K562 (cell line): Measurements from ENCODE around the gene ZBTB33. TPM values are rescaled to one million over a fixed set of nuclear protein-coding genes. Genes with fewer than 3 reads are reported as not detected.

Experiments used
- ATAC-seq: fragments of 200-7000 bp; cut with Tn5 transposase; 3 replicates; pipeline ENCODE4 v1.9.1; 2020; ENCODE audit warnings: moderate library complexity
- BruUV-seq: library from RNA; stranded (reverse); fragments of 400-500 nt; replicated peaks from 2 replicates; lab custom pipeline; 2021; lab: Mats Ljungman, UMichigan
- CTCF ChIA-PET: fragments of 300-600 bp; formaldehyde crosslinking; extraction: SDS; loops from one replicate; lab custom pipeline; 2021; ENCODE audit warnings: low intra/inter-chr PET ratio; lab: Yijun Ruan, JAX
- POLR2A ChIA-PET: fragments of 300-600, 350-650 bp; sonication (Branson Sonifier 250); formaldehyde crosslinking; extraction: SDS; loops from one replicate; lab custom pipeline; 2021; ENCODE audit warnings: antibody characterized with exemption, inconsistent platforms; lab: Yijun Ruan, JAX
- DNase-seq, 4 experiments: peaks; one replicate each; pipeline versions ENCODE4 v3.0.0 to v3.0.0-alpha.2; 2011 to 2018; ENCODE audit warnings: low spot score in 3 of 4, mixed read lengths in 3 of 4; ENCODE audit errors: extremely low read depth in 1 of 4
- FAIRE-seq: peaks from 2 replicates; lab custom pipeline; 2011; peaks lifted over from hg19 to GRCh38; lab: Jason Lieb, UNC
- H2AFZ ChIP-seq: 2 replicates; pipeline ENCODE4 v1.6.0; 2011; ENCODE audit warnings: low read depth, low read length, control low read depth, inconsistent platforms
- H3K27ac ChIP-seq: fragments of 200-600 bp; 3 replicates; pipeline ENCODE4 v1.8.0; 2011; ENCODE audit warnings: low read depth, mild to moderate bottlenecking, control low read depth, inconsistent platforms, low read length, moderate library complexity, mixed read lengths; ENCODE audit errors: extremely low read depth
- H3K27me3 ChIP-seq, 2 experiments: fragments of 300-600 bp in 1 of 2; 2 replicates in 1 of 2; 3 replicates in 1 of 2; pipeline versions ENCODE4 v1.6.0 to v1.8.0; 2011; ENCODE audit warnings: inconsistent platforms in 2 of 2, low read length in 2 of 2, mild to moderate bottlenecking in 1 of 2, mixed read lengths in 1 of 2, moderate library complexity in 1 of 2; ENCODE audit not compliant: control insufficient read depth in 2 of 2, insufficient read depth in 2 of 2
- H3K36me3 ChIP-seq: fragments of 300-600 bp; 3 replicates; pipeline ENCODE4 v1.8.0; 2011; ENCODE audit warnings: mild to moderate bottlenecking, low read length, inconsistent platforms; ENCODE audit not compliant: control insufficient read depth, insufficient read depth
- H3K4me1 ChIP-seq, 2 experiments: fragments of 200-600 bp in 1 of 2; replicated peaks in 1 of 2; 2 replicates in 1 of 2; 3 replicates in 1 of 2; pipeline versions ENCODE4 v1.5.1 to v1.8.0; 2011; ENCODE audit warnings: inconsistent platforms in 2 of 2, low read length in 2 of 2, mild to moderate bottlenecking in 1 of 2, mixed read lengths in 1 of 2, moderate library complexity in 1 of 2; ENCODE audit not compliant: control insufficient read depth in 2 of 2, insufficient read depth in 2 of 2
- H3K4me2 ChIP-seq: 2 replicates; pipeline ENCODE4 v1.6.1; 2011; ENCODE audit warnings: low read length, control low read depth, inconsistent platforms, mixed read lengths; ENCODE audit not compliant: insufficient read depth
- H3K4me3 ChIP-seq: fragments of 200-600 bp; sonication (generic), shearing (Covaris generic); 2 replicates; pipeline ENCODE4 v1.5.1; 2016; ENCODE audit warnings: control low read depth, inconsistent platforms
- H3K79me2 ChIP-seq: fragments of 200-600 bp; 3 replicates; pipeline ENCODE4 v1.8.0; 2011; ENCODE audit warnings: low read length, inconsistent platforms; ENCODE audit not compliant: control insufficient read depth, insufficient read depth
- H3K9ac ChIP-seq, 2 experiments: 2 replicates each; pipeline versions ENCODE4 v1.6.0 to v1.6.1; 2011; ENCODE audit warnings: low read depth in 2 of 2, low read length in 2 of 2, control low read depth in 1 of 2, inconsistent platforms in 1 of 2, mild to moderate bottlenecking in 1 of 2, mixed read lengths in 1 of 2; ENCODE audit not compliant: insufficient read depth in 1 of 2
- H3K9me1 ChIP-seq: one replicate; pipeline ENCODE4 v1.6.0; 2011; ENCODE audit warnings: inconsistent platforms, mild to moderate bottlenecking, low read length, moderate library complexity; ENCODE audit not compliant: control insufficient read depth, insufficient read depth
- H3K9me3 ChIP-seq: replicated peaks from 2 replicates; pipeline ENCODE4 v1.5.1; 2011; ENCODE audit warnings: low read depth, low read length, inconsistent platforms; ENCODE audit not compliant: control insufficient read depth, insufficient read depth
- H4K20me1 ChIP-seq: replicated peaks from 2 replicates; pipeline ENCODE4 v1.6.1; 2011; ENCODE audit warnings: low read length, inconsistent platforms, mixed read lengths; ENCODE audit not compliant: control insufficient read depth, insufficient read depth
- BRF1 ChIP-seq: IDR thresholded peaks from 3 replicates; pipeline ENCODE4 v1.6.1; 2011; ENCODE audit warnings: borderline replicate concordance, mild to moderate bottlenecking; ENCODE audit not compliant: insufficient read length; ENCODE audit errors: extremely low read depth
- C11orf30 ChIP-seq: fragments of 450-650 bp; IDR thresholded peaks from 2 replicates; pipeline ENCODE4 v1.6.1; 2016; ENCODE audit warnings: low read depth, mild to moderate bottlenecking
- MAFG ChIP-seq: fragments of 450-650 bp; conservative IDR thresholded peaks from 2 replicates; pipeline ENCODE4 v1.6.1; 2016; ENCODE audit warnings: missing genetic modification characterization, missing compliant biosample characterization
- NFE2 ChIP-seq: IDR thresholded peaks from 2 replicates; pipeline ENCODE4 v1.6.1; 2014; ENCODE audit warnings: antibody characterized with exemption, low read depth
- PCBP1 ChIP-seq: fragments of 200-400 bp; formaldehyde crosslinking; IDR thresholded peaks from 2 replicates; pipeline ENCODE4 v1.6.1; 2018; ENCODE audit warnings: mild to moderate bottlenecking, low read depth, low read length; ENCODE audit not compliant: poor library complexity, severe bottlenecking
- TFAM ChIP-seq: fragments of 250-450 bp; sonication (Bioruptor Pico); conservative IDR thresholded peaks from 2 replicates; pipeline ENCODE4 v1.5.0; 2021; ENCODE audit warnings: mild to moderate bottlenecking, moderate library complexity
- ZNF316 ChIP-seq: fragments of 450-650 bp; IDR thresholded peaks from 2 replicates; pipeline ENCODE4 v1.6.1; 2016
- WGBS: fragments of 100-300 bp; shearing (Covaris generic); methylation state at CpG from one replicate; pipeline ENCODE4 v1.1.6; 2016; ENCODE audit warnings: low coverage, mixed read lengths; ENCODE audit not compliant: insufficient coverage; ENCODE audit errors: missing lambda C conversion rate; 5-methylcytosine and 5-hydroxymethylcytosine counted together
- in situ Hi-C: fragments of 300-500 bp; cut with MboI; formaldehyde crosslinking; loops from 4 replicates; pipeline ENCODE4 v1.15.0; 2018; ENCODE audit warnings: inconsistent platforms, mixed read lengths
- intact Hi-C: fragments of 100-400 bp; cut with micrococcal nuclease; formaldehyde crosslinking; loops from 2 replicates; pipeline ENCODE4 v1.14.2; 2022
- polyA plus RNA-seq, 8 experiments: library from polyadenylated mRNA; depleted of rRNA in 4 of 8; stranded (reverse) in 5 of 8; unstranded in 3 of 8; fragments of >200 nt; fragmentation: Nextera tagmentation in 2 of 8; fragmentation: Illumina TruSeq in 1 of 8; extraction: Ambion mirVana in 2 of 8; extraction: Trizol in 1 of 8; gene quantifications; 2 replicates each; pipeline versions ENCODE4 v1.2.1 to v1.2.3, GENCODE V29; 2011 to 2014; ENCODE audit warnings: inconsistent platforms in 1 of 8, missing spikeins in 1 of 8
- total RNA-seq, 7 experiments: library from RNA; depleted of rRNA in 6 of 7; stranded (reverse); fragments of >200 nt in 6 of 7; fragmentation: Illumina TruSeq in 2 of 7; extraction: Trizol in 2 of 7; gene quantifications; 2 replicates each; pipeline versions ENCODE4 v1.2.1 to v1.2.3, GENCODE V29; 2011 to 2021; ENCODE audit warnings: low replicate concordance in 1 of 7

Gene ZBTB33
- total and polyA plus RNA-seq, 9 of the 15 experiments (the other 6 are each of a cell fraction or from before 2014, with no cell fraction given) = 5.6 to 29.8 (median 15.6) TPM

DNA sequence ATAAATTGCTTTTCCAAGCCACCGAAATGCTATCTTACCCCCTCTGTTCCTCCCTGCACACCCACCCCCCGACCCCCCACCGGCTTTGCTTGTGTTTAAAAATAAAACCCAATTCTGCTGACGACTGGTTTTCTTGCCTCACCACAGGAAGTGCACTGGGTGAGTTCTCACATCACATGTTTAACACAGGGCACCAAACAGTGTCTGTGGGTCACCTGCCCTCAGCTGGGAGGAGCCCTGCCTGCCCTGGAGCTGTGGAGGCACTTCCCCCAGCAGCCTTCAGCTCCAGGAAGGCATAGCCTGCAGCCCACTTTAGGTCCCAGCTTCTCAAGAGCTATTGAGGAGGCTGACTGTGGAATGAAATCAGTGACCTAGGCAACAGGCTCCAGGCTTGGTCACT lies 51.8 kb downstream of the ZBTB33 start:
- TF ChIP-seq C11orf30 = peak; percentile 28; the same call in 1 of the 2 replicates
- peak; percentile 63 for TF ChIP-seq ZNF316
- no peak for TF ChIP-seq PCBP1
- Histone ChIP-seq H2AFZ (no peak overlapping the region), H3K9me1 (no peaks in the 10 kb centered on the region), H3K9ac (no peak overlapping the region), H3K27me3 (no peaks in the 10 kb centered on the region), H3K4me1 (peaks cover 0 to 11% of the 10 kb centered on the region in 2 experiments; a peak in 3 of 5 replicates), H3K27ac (no peak overlapping the region), H3K79me2 (no peaks in the 10 kb centered on the region), H3K4me3 (no peak overlapping the region), H4K20me1 (no peaks in the 10 kb centered on the region), H3K36me3 (no peaks in the 10 kb centered on the region), H3K9me3 (no peaks in the 10 kb centered on the region), H3K4me2 (no peak overlapping the region)
- no TSS peak for BruUV-seq
- in situ Hi-C loops (no loop called here), intact Hi-C loops (loop anchor here (5.0 kb wide), 1 partner anchor 50 kb away; the partner anchor contains the start of gene ZBTB33)
- ATAC-seq (no peak), FAIRE-seq (no peak), DNase-seq (no peak)
- ChIA-PET POLR2A (interaction anchor here (1.1 kb wide), 1 partner anchor 18 kb away, joined by 3 read pairs; no protein-coding TSS in a partner anchor), CTCF (no interaction called here)
- 22% methylated on average over 1 of the region's 4 CpGs for WGBS

DNA sequence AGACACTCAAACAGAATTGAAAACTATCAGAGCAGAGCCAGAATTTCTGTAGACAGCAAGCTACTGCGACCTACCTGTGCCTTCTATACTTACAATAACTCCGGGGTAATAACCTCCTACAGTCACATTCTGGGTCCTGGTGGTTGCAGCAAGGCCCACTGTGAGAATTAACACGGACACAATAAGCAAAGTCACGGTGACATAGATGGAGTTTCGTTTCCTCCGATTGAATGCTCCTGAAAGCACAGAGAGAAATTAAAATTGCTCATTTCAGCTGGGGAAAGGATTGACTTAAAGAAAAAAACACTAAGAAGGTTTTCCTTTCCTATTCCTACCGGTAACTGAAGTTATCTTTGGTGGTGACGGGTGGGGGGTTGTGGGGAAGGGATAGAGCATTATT lies 53.6 kb downstream of the ZBTB33 start:
- H3K9me3 ChIP-seq = no peaks in the 10 kb centered on the region
- no peaks in the 10 kb centered on the region for H4K20me1 ChIP-seq
- no peaks in the 10 kb centered on the region for H3K9me1 ChIP-seq
- peak overlapping the region; percentile 51 for H2AFZ ChIP-seq
- BruUV-seq = no TSS peak
- FAIRE-seq = no peak
- ChIA-PET POLR2A (no interaction called here), CTCF (no interaction called here)
- in situ Hi-C loops (no loop called here), intact Hi-C loops (loop anchor here (5.0 kb wide), 1 partner anchor 52 kb away; the partner anchor contains the start of gene ZBTB33)
- no peak overlapping the region for H3K4me3 ChIP-seq
- H3K4me1 ChIP-seq = peaks cover 0 to 11% of the 10 kb centered on the region in 2 experiments; a peak in 3 of 5 replicates
- no peaks in the 10 kb centered on the region for H3K36me3 ChIP-seq
- no peak for ATAC-seq
- DNase-seq = no peak
- no peak overlapping the region for H3K27ac ChIP-seq
- no peaks in the 10 kb centered on the region for H3K79me2 ChIP-seq
- no peak overlapping the region for H3K9ac ChIP-seq
- no peaks in the 10 kb centered on the region for H3K27me3 ChIP-seq
- 0 out of 2 replicates have a peak, but pooled peaks have one; percentile 14 for TF ChIP-seq C11orf30
- TF ChIP-seq BRF1 = no peak
- 0 out of 2 replicates have a peak, but pooled peaks have one; percentile 8 for TF ChIP-seq NFE2
- peak; percentile 9; the same call in 1 of the 2 replicates for TF ChIP-seq MAFG (tag)
- no peak for TF ChIP-seq TFAM (CRISPR knock-in tag)
- no peak overlapping the region for H3K4me2 ChIP-seq
- 25% methylated on average over 8 of the region's 8 CpGs for WGBS
